Measurements from ENCODE around the gene SAT1.

SAT1 gene

DNA sequence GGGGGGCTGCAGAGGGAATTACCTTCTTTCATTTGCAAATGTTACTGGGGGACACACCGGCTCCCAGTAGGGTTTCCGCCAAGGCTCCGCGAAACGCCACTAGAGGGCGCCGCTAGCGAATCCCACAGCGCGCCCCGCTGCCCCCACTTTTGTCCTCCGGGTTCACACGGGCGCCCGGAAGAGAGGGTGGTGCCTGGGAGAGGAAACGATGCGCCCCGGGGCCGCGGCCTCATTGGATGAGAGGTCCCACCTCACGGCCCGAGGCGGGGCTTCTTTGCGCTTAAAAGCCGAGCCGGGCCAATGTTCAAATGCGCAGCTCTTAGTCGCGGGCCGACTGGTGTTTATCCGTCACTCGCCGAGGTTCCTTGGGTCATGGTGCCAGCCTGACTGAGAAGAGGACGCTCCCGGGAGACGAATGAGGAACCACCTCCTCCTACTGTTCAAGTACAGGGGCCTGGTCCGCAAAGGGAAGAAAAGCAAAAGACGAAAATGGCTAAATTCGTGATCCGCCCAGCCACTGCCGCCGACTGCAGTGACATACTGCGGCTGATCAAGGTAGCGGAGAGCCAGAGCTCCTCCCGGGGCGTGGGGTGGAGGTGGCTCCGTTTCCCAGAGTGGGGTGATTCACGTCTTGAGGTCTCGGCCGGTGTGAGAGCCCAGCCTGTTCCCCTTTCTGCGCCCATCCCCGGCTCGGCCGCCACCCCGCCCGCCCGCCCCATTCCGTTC, at the start of gene SAT1:
Gene SAT1 (plus strand): TSS at position 311 of the 726 bp plus-strand sequence. CDS start 179 bp downstream, at position 490.
- peak; percentile 70 for TF ChIP-seq CTCF (IDR thresholded peaks at IDR 0.05; ENCODE audit: borderline replicate concordance, insufficient read depth, low read depth, low read length)
- H3K4me3 ChIP-seq (ENCODE audit: low read depth, low read length): peak within 1 kb of the TSS; percentile 58

DNA sequence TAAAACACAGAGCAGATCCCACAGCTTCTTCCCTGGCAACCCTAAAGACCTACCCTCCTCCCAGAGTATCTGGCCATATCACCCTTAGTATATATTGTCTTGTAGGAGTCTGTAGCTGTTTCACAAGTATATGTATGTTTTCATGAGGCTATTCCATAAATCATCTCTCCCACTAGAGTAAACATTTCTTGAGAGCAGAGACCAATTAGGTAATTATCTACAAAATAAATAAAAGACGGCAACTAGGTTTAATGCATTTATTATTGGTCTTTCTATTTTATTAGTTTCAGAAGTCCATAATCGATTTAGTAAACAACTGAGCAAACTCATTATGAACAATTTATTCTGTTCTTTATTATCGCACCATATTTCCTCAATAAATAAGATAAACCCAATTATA, 46.9 kb upstream of the SAT1 start:
- no peak for TF ChIP-seq CTCF (IDR thresholded peaks at IDR 0.05; ENCODE audit: borderline replicate concordance, insufficient read depth, low read depth, low read length)
- H3K4me3 ChIP-seq (ENCODE audit: low read depth, low read length): no peak overlapping the region

DNA sequence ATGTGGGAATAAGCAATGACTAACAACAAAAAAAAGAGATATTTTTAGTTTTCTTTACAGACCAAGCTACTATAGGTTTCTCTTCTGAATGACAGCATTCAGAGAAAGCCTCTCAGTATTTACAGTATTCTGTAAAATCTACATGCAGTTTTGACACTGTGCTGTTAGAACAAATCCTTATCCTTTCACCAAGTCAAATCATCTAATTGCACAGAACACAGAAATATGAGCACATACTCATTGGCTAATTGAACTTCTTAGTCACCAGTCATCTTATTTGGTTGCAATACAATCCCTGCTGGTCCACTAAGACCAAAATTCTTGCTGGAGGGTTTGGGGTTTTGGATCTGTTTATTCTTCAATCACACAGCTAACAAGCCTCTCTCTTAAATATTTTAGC, 45.6 kb upstream of the SAT1 start:
- no peak overlapping the region for H3K4me3 ChIP-seq (ENCODE audit: low read depth, low read length)
- TF ChIP-seq CTCF (IDR thresholded peaks at IDR 0.05; ENCODE audit: borderline replicate concordance, insufficient read depth, low read depth, low read length): no peak

GRCh38 chrX:23742174-23742696, 40.7 kb upstream of the SAT1 start:
- peak overlapping the region; percentile 76 for H3K4me3 ChIP-seq (ENCODE audit: low read depth, low read length)
- no peak for TF ChIP-seq CTCF (IDR thresholded peaks at IDR 0.05; ENCODE audit: borderline replicate concordance, insufficient read depth, low read depth, low read length)

GRCh38 chrX:23742697-23743622, 40.0 kb upstream of the SAT1 start, which contains the start of gene ACOT9:
ACOT9 (minus strand) TSS chrX:23743276; CDS start chrX:23743144, 132 bp downstream.
- TF ChIP-seq CTCF (IDR thresholded peaks at IDR 0.05; ENCODE audit: borderline replicate concordance, insufficient read depth, low read depth, low read length): no peak
- peak within 1 kb of the TSS; percentile 76 for H3K4me3 ChIP-seq (ENCODE audit: low read depth, low read length)

DNA sequence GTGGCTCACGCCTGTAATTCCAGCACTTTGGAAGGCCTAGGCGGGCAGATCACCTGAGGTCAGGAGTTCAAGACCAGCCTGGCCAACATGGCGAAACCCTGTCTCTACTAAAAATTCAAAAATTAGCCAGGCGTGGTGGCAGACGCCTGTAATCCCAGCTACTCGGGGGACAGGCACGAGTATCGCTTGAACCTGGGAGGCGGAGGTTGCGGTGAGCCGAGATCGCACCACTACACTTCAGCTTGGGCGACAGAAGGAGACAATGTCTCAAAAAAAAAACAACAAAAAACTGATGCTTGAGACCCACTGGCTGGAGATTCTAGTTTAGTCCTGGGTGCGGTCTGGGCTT, 39.4 kb upstream of the SAT1 start:
- H3K4me3 ChIP-seq (ENCODE audit: low read depth, low read length): peak overlapping the region; percentile 76

DNA sequence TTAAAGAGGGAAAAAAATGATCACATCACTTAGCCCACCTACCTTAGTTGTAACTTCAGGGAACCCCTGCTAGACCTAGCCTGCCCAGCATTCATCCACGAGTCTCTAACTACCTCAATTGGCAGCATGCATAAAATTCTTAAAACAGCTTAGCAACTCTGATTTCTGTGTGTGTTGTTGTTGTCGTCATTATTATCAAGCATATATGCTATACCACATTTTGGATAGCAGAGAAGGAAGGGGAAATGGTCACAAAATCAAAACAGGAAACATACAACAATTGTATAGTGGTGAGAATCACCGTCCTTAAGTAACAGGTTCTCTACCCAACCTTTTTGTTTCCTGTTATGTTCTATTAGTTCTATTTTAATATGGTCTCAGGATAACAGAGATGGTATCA, 37.2 kb upstream of the SAT1 start:
- H3K4me3 ChIP-seq (ENCODE audit: low read depth, low read length): no peak overlapping the region
- no peak for TF ChIP-seq CTCF (IDR thresholded peaks at IDR 0.05; ENCODE audit: borderline replicate concordance, insufficient read depth, low read depth, low read length)

All from GM12875 (cell line).